HUDEP-2 (cell line): Measurements from ENCODE around the gene FLT1.

Experiments used
- DNase-seq, 76 experiments: peaks; one replicate each; lab custom pipeline; 2025; ENCODE audit not compliant: unreplicated experiment in 76 of 76; lab: John Stamatoyannopoulos, UW

The FLT1 gene

GRCh38 chr13:28324181-28324789 lies 170.6 kb downstream of the FLT1 start:
- DNase-seq, result peak in 56 of 76 experiments; percentile 2 to 67 (median 30)

DNA sequence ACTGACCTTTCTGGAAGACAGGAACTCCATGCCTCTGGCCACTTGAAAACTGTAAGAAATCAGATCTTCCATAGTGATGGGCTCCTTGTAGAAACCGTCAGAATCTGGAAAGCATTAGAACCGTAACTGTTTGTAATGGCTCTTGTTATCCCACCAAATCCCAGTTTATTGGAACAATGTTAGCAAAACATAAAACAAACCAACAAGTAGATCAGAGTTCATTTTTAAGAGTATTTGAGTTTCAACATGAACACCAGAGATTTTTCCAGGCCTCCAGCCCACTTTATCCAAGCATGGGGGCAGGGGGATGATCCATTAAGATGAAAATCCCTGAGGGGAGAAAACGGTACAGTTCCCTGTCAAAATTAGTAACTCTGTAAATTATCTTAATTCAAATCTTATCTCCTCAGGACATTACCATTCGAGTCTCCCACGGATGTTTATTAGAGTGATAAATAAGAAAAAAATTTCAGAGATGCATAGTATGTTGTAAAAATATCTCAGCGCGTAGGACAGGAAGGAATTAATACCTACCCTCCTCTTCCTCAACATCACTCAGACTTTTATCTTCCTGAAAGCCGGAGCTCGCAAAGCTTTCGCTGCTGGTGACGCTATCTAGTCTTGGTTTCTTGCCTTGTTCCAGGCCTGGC lies 172.5 kb downstream of the FLT1 start:
- DNase-seq, result no peak

GRCh38 chr13:28321756-28322155 lies 173.2 kb downstream of the FLT1 start:
- no peak for DNase-seq

DNA sequence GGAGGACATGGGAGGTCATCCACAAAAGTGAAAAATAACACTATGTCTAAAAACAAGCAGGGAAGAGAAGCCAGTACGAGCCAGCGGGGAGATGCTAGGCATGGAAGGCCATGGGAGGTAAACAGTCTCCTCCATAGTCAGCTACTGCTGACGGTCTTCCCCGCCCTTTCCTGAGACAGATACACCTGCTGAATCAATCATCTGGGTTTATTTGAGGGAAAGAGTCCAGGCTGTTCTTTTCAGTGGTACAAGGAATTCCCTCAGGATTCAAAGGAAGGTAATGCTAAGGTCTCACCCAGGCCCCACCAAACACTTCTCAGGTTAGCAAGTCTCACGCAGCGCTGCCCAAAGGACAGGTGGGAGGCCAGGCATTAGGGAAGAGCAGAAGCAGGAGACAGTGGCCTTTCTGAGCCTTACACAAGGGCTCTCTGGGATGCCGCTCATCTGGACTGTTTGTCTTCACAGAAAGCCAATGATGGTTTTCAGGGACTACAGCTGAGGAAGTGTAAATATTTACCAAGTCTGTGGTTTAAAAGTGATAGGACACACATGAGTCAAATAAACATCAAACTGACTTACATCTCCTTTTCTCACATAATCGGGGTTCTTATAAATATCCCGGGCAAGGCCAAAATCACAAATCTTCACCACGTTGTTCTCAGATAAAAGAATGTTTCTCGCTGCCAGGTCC lies 173.9 kb downstream of the FLT1 start:
- DNase-seq, result no peak

GRCh38 chr13:28320209-28320608 lies 174.7 kb downstream of the FLT1 start:
- no peak for DNase-seq

DNA sequence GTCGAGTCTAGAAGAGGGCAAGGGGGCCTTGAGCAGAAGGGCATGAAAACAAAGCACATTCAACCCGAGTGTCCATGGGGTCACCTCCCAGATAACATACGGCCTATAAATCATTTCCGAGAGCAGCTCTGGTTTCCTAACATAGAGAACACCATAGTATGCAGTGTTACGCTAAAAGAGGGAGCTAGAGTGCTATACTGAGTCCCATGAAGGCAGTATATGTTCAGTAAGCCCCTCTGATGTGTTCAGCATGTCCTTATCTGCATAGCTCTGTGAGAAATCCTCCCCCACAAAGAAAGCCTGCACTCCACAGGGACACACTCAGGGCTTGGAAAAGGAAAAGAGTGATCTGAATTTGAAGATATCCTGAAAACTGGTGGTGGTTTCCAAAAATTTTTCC lies 175.4 kb downstream of the FLT1 start:
- no peak for DNase-seq

DNA sequence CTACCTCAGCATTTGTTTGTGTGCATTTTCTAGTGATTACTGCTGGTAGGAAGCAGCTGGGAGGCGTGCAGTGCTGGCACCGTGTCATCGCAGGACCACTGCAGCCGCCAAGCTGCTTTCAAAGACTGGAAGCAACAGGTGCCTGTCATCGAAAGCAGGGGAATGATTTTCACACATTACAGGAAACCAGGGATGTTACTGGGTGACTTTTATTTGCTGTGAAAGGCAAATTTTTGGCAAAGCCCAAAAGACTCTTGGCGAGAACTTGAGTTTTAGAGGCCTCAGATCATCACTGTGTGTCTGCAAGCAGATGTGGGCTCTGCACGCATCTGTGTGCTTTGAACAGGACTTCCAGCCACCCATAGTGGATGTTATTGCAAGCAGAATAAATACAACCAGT lies 176.4 kb downstream of the FLT1 start:
- no peak for DNase-seq

DNA sequence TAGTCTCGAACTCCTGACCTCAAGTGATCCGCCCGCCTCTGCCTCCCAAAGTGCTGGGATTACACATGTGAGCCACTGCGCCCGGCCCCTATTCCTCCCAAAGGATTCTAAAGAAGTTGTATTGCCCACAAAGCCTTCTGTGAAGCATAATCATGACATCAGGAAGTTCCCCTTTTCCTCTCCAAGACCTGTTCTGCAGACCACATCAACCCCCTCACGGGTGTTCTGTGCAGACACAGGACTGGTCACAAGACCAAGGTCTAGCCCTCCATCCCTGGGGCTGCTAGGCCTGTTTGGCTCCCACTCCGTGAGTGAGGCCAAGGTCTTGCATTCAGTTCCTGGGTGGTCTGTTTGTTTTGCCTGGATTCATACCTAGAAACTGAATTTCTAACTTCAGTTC lies 178.1 kb downstream of the FLT1 start:
- no peak for DNase-seq

DNA sequence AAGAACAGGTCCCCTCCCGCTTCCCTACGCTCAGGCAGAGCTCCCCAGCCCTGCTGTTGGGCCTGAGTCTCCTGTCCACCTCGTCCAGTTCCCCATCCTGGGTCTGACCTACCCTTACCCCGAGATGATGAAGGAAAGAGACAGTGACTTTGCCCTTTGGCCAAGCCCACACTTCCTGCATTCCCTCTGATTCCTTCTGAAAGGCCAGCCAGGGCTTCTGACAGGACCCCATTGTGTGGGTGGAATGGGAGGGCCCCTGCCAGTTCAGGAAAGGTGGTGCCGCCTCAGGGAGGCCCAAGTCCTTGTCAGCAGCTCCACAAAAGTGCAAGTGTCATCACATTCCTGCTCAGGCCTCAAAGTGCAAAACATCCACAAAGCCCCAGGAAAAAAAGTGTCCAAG lies 178.8 kb downstream of the FLT1 start:
- DNase-seq, result no peak

DNA sequence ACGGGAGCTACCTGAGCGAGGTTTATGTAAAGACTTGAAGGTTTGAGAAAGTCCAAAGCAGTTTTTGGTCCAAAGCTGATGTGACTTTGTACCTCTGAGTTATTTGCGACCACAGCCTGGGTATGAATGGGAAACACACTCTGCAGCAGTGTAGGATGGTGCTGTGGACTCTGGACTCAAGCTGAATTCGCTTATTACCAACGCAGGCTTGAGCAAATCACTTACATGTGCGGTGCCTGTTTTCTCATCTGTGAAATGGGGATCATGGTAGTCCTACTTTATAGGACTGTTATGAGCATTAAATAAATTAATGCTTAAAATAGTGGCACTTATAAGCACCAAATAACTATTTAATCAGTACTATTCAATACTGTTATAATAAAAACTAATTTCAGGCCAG lies 180.0 kb downstream of the FLT1 start:
- DNase-seq, result no peak

- DNase-seq, result peak in 3 of 76 experiments; percentile 3 to 7 (median 5)
These were observed 181.3 kb downstream of the FLT1 start for GRCh38 chr13:28313579-28313978.

DNA sequence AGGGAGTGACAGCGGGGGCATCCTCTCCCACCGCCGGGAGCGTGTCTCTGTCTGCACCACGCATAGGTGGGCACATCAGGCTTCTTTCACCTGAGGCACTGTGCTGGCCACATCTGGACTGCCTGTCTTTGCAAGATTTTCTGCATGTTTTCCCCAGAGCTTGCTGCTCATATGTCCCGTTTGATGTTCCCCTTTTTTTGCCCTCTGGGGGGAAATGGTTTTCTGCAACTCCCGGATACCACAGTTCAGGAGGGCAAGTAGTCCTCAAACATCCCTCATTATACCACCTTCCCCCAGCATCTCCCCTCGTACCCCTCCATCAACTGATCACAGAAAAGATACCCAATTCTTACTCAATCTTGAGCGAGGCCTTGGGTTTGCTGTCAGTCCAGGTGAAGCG lies 188.6 kb downstream of the FLT1 start:
- no peak for DNase-seq

DNA sequence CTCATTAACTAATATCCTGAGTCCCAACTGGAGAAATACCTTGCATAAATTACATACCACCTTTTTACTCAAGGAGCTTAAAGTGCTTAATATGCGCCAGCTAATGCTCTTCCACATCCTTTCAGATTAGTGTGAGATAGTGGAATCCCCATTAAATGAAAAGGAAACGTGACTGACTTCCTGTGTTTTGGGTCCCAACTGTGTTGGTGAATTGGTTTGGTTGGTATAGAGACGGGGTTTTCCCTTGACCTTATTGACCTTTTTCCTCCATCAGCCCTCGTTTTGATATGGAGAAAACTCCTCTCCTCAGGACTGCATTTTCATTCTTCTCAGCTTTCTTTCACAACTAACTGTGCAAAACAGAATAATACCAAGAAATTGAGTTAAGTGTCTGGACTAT lies 193.1 kb downstream of the FLT1 start:
- DNase-seq, result no peak

DNA sequence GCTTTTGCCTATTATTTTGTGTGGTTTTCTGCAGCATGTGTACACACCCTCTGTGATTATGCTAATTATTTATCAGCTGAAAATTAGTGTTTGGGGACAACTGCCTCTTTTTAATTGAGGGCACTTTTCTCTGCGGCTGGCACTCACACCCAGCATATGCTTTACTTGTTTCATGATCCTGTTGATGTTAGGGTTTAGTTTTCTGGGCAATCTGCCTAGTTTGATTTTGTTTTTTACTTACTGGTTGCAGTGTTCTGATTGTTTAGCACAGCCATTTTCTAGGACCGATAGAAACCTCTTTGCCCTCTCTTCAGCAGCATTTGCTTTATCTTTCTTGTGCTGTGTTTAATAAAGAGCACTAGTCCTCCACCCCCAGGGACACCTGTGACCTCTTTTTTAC lies 195.0 kb downstream of the FLT1 start:
- no peak for DNase-seq

GRCh38 chr13:28297341-28297740 lies 197.6 kb downstream of the FLT1 start:
- DNase-seq, result no peak

GRCh38 chr13:28286263-28286662 lies 208.7 kb downstream of the FLT1 start:
- DNase-seq, result no peak

DNA sequence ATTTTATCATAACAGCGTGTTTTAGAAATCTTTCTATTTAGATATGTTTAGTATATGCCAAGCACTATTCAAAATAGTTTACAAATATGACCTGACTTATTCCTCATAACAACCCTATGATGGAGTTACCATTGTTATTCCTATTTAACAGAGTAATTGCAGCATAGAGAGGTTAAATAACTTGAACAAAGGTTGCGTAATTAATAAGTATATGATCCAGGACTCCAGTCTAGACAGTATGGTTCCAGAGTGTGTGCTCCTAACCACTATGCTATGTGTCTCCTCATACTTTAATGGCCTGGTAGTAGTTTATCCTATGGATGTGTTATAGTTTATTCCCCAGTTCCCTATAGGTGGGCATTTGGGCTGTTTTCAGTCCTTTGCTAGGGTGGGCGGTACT lies 211.3 kb downstream of the FLT1 start:
- DNase-seq, result no peak

- no peak for DNase-seq
These were observed 212.5 kb downstream of the FLT1 start for GRCh38 chr13:28282451-28282850.

- DNase-seq, result peak in 2 of 76 experiments; percentile 0 to 7
These were observed 221.0 kb downstream of the FLT1 start for GRCh38 chr13:28273919-28274318.

- no peak for DNase-seq
These were observed 223.7 kb downstream of the FLT1 start for GRCh38 chr13:28271056-28271840.

- no peak for DNase-seq
These were observed 226.1 kb downstream of the FLT1 start for GRCh38 chr13:28268800-28269223.
